ENCODE results near the gene FMN1.
A peak's percentile ranks its signal among the peaks of the same experiment; 100 is the strongest.
"Not testable (repeated sequence)": the region's sequence is repeated elsewhere in the genome, so short reads cannot be mapped to it uniquely, and the experiment has no call there.

The FMN1 gene

DNA sequence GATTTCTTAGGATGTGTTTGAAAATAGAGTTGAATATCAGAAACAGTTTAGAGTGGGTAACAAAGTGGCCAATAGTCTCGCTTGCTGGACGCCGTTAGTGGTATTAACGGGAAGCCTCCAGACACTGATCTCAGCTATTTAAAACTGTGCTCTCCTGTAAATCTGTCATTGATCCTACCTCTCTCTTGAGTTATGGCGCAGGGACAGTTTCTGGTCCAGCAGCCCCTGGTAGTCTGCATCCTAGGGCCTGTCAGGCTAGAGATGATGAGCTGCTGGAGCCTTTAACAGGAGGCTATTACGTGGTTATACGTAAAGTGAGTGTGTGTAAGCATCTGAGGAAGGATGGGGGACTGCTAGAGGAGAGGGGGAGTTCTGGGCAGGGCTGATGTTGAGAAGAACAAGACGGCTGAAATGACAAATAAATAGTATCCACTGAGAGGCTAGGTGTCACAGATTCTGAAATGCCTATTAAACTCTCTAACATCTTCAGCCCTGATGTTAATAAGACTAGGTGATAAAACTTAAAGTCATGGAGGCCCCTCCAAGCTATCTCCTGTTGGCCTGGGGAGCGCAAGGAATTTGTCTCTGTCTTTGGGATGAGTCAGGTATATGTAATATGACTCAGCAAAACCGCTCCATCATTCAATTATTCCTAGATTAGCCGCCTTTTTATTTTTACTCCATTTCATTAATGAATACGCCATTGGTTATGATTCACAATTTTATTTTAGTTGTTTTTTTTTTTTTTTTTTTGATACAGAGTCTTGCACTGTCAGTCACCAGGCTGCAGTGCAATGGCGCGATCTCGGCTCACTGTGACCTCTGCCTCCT lies 321.0 kb downstream of the FMN1 start:
- peak; percentile 81 for DNase-seq

DNA sequence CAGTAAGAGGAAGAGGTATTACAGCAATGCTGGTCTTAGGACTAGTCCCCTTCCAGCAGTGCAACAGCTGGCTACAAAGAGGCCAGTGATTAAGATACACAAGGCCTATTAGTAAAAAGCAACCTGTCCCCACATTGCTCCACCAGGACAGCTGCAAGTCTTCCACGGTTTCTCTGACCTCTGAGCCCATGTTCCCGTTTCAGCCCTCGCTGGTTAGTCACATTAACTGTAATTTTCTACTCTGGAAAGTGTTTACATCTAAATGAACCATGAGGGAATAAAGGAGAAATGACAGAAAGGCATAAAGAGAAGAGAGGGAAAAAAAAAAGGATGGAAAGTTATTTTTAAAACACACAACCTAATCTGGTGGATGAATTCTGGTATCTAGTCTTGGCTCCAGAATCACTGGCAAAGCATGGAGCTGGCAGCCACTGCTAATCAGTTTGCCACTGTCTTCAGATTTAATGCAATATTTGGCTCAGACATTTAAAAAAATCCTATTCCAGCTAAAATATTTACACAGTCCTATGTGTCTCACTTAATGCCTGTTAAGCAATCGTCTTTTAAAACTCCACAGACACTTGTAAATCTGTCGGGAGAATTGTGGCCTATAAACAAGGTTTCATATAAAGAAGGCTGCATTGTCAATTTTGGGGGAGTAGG lies 321.8 kb downstream of the FMN1 start:
- DNase-seq = peak; percentile 99

DNA sequence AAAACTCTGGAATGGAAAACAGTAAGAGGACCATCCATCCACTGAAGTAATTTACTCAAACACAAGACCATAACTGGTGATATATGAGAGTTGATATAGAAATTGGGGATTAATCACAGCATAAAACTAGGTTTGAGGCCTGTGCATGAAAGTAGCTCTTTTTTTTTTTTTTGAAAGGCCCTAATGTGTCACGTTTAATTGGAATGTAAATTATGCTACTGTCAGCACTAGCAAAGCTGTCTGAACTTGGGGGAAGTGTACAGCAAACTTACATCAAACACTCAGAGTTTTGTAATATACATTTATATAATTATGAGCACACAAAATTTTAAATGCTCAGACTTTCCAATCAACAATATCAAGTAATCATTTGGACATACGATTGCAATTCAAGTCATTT lies 322.6 kb downstream of the FMN1 start:
- DNase-seq = peak; percentile 54

DNA sequence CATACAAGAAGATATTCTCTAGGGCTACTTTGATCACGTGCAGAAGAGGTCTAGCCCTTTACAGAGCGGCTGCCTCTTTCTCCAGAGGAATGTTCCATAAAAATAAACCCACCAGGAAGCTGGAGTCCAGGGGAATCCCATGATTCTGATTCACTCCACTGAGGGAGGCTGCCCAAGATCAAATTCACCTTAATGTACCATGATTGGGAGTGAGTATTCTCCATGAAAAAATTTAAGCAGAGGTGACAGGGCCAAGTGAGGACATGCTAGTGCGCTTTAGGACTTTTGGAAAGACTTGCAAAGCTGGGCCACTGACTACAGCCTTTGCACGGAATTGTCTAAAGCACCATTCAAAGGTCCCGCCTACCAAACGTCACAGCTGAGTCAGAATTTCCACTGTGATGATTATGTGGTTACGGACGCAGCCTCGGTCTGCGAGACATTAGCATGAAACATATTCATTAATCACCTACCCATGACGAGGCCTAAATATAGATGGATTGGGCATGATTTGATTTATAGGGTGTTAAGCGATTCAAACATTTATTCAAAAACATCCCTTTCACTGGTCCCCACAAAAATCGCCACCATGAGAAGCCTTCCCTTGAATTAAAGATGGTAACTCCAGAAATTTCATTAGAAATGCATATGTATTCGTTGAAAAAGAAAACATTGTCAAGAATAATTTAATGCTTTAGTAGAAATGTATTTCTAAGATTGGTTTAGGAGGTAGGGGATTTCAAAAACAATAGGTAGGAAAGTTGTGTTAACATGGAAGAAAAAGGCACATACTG lies 324.1 kb downstream of the FMN1 start:
- DNase-seq = peak; percentile 99

DNA sequence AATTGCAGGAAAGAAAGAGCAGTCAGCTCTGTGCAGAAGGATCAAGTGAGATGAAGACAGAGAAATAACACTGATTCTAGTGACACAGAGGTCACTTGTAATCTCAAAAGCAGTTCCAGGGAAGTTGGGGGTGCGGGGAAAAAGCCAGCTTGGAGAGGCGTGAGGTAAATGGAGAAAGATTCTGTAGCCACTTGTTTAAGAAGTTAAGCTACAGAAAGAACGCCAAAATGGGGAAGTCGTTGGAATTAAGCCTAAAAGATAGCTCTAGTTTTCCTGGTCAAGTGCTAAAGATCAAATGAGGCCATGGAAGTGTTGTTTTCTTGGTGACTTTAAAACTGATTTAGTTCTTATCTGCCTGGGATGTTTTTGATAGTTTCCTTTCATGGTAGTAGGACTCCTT lies 324.7 kb downstream of the FMN1 start:
- DNase-seq = peak; percentile 43

DNA sequence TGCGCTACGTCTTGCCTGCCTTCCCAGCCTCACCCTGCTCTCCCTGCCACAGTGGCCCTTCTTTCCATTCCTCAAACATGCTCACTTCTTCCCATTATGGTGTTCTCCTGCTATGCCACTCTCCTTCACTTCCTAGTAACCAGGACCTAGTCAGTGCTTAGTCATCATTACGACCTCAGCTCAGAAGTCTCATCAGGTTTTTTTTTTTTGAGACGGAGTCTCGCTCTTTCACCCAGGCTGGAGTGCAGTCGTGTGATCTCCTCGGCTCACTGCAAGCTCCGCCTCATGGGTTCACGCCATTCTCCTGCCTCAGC lies 327.2 kb downstream of the FMN1 start:
- peak; percentile 95 for DNase-seq

DNA sequence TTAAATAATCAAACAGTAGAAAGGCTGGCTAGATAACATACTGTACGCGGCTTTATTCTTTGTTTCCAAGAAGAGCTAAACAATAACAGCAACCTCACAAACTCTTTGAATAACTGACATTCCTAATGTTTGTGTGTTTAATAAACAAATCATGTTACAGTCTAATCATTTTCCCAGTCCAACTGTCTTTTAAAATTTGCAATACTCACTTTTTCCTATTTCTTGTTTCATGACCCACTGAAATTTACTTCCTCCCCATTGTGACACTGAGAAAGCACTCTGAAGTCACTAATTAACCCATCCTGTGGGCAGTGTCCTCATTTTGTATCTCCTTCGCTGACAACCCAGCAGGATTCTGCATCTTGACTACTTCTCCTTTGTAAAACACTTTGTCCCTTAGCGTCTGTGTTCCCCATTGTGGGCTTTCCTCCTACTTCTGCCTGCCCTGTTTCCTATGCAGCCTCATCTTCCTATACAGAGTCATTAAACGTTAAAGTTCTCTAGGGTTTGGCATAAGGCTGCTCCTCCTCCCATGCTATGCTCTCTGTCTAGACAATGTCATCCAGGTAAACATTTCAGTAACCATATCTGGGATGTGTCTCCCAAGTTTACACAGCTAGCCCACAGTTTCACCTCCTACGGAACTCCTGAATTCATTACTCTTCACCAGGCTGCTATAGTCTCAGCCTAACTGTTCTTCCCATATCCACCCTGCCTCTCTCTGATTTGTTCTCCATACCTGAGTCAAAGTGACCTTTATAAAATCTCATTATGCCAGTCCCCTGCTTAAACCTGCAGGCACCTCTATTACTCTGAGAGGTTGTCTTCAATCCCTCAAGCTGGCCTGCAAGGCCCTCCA lies 327.8 kb downstream of the FMN1 start:
- peak; percentile 58 for DNase-seq

DNA sequence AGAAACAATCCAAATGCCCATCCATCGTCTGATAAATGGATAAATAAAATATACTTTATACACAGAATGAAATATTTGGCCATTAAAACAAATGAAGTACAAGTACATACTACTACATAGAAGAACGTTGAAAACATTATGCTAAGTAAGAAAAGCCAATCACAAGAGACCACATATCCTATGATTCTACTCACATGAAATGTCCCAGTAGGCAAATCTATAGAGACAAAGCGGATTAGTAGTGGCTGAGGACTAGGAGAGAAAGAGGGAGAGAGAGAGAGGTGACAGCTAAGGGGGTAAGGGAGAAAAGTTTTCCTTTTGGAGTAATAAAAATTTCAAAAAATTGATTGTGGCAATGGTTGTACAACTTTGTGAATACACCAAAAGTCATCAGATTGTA lies 329.7 kb downstream of the FMN1 start:
- DNase-seq = no peak

DNA sequence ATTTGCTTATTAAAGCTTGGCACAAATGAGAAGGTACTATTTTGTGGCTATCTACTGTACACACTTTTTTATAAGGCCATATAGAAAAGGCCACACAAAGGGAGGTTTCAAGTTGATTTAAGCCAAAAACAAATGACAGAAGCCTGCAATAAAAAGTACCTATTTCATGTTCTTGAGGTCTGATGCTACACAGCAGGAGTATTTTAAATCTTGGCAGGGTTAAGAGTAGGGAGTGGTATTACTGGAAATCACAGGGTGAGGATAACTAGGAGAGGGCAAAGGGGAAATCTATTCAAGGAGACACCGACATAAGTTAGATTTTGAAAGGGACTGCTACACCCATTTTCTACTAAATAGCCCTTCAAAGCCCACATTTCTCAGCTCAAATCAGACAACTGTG lies 330.5 kb downstream of the FMN1 start:
- DNase-seq = no peak

DNA sequence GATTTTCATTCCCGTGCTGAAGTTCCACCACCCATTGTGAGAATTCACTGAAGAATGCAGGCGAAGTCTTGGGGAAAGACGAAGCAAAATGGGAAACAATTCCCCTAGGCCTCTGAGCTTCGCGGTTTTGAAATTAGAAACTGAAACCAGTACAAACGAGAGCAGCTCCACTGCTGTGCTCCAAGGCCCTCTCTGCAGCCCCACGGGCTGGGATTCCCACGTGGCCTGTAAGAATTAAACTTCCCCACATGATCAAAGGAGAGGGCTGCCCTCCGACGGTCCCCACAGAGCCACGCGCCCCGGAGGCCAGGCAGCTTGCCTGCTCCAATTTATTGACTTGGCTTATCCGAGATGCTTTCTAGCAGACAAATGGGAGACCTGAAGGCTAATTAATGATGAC lies 332.8 kb downstream of the FMN1 start:
- DNase-seq = peak; percentile 76

DNA sequence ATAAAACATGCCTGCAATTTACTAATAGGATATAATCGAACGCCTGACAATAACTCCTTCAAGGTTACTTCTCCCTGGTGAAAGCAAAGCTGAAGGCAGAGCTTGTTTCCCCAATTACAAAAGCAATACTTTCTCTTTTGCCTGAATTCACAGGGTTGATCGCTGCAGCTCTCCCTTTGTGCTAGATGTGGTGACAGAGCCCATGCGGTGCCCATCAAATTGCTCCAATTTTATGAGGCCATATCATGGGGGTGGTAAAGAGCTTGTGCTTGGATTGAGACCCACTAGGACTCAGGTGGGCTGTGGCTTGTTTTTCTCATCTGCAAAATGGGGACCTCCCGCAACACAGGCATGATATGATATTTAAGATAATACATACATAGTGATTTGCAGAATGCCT lies 333.3 kb downstream of the FMN1 start:
- DNase-seq = no peak

DNA sequence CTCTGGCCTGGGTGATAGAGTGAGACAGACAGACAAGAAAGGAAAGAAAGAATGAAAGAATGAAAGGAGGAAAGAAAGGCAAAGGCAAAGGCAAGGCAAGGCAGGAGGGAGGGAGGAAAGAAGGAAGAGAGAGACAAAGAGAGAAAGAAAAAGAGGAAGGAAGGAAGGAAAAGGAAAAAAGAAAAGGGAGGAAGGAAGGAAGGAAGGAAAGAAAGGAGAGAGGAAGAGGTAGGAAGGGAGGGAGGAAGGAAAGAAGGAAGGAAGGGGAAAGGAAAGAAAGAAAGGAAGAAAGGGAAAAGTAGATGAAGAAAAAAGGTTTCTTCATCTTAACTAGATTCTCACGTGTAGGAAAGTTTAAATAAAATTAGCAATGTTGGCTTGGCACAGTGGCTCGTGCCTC lies 334.5 kb downstream of the FMN1 start:
- no peak for DNase-seq

DNA sequence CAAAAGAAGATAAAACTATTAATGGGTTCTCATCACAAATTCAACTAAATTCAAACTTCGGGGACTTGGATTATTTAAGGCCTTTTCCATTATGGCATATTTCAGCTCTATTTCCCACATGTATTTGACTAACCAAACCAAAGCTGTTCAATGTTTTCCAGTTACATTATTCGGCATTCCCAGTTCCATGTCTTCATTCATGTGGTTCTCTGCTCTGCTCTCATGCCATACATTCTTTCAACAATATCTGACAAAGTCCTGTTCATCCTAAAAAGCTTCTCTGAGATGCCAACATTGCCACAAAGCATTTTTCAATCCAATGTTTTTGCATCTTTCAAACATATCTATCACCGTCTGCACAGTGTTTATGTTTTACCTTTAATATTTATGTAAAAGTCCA lies 335.3 kb downstream of the FMN1 start:
- DNase-seq = no peak

DNA sequence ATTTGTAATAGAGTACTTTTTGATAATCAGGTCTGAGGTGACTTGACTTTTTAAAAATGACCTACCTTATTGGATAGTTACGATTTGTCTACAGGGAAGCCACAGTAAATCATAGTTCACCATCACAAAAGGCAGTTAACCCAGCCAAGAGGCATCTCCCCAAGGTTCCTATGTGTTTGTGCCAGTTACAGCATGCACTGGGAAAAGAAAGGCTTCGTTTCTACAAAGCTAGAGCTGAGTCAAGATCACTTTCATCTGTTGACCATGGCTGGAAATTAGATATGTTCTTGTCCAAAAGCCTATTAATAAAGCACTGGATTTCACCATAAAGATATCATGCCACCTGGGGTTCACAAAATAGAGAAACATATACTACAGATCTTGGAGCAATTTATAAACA lies 336.8 kb downstream of the FMN1 start:
- no peak for DNase-seq

DNA sequence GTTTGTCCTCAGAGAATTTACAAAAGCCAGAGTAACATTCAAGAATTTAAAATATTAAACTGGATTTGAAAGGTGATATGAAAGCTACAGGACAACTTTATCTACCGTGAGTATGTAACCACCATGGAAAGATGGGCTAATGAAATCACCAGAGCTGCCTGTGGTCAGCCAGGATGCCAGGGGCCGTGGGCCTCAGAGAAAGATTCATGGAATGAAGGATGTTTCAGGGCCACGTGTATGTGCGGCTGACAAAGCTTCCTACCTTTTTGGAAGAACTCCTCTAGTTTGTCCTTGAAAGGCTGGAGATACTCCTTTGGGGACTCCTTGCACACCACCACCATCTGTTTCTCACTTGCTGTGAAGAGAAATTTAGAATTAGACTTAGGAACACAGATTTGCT lies 337.8 kb downstream of the FMN1 start:
- peak; percentile 47 for DNase-seq

DNA sequence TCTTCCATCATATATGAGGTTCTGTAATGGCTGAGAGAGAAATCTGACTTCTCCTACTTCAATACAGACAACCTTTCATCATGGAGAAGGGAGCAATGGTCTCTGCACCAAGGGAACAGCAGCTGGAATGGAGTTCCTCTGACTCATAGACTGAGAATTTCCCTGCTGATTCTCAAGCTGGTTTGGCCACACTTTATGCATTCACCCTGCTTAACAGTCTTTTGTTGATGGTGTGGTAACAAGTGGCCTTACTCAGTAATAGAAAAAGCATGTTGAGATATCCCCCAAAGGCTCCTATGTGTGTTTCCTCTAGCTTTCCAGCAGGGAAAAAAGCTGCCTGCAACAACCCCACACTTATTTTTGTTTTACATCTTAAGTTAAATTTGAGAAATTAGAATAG lies 338.6 kb downstream of the FMN1 start:
- DNase-seq = peak; percentile 99

DNA sequence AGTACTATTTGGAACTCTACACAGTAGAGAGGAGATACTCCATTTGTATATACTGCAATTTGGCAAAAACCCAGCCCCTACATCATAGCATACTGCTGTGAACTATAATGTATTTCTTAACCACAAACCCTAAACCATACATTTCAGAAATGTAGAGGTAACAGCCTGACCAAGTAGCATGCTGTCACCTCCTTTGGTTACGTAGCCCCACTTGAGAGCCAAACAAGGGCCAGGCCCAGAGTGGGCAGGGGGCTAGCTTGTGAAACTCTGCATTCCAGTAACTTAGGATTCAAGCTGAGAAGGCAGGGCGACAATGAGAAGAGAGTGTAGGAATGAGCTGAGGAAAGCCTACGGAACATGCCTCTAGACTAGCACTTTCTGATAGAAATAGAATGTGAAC lies 340.9 kb downstream of the FMN1 start:
- DNase-seq = no peak

DNA sequence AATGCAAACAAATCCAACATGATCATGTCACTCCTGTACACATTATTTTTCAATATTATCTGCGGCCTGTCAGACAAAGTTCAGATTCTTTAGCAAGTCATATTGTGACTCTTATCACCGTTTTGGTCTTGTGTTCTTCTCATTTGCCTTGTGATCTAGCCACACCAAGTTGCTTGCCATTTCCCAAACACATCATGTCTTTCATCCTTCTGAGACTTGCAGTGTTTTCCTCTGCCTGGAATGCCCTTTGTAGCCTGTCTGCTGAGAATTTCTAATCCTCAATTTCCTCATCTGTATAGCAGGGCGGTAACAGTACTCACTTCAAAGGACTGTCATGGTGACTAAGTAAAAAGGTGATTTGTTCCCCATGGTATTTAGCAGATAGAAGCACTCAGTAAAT lies 341.7 kb downstream of the FMN1 start:
- peak; percentile 57 for DNase-seq

DNA sequence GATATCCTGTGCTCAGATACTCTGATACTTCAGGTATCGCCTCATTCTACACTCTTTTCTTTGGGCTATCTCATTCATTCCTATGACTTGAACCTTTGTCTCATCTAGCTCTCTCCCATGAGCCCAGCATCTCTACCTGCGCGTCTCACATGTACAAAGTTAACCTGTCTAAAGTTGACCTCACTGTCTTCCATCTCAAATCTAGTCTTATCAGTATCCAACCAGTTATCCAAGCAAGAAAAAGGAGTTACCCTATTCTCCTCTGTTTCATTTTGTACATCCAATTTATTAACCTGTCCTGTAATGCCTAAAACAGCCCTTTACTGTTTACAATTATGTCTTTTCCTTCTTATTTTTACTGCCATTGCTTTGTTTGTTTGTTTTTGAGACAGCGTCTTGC lies 342.5 kb downstream of the FMN1 start:
- no peak for DNase-seq

DNA sequence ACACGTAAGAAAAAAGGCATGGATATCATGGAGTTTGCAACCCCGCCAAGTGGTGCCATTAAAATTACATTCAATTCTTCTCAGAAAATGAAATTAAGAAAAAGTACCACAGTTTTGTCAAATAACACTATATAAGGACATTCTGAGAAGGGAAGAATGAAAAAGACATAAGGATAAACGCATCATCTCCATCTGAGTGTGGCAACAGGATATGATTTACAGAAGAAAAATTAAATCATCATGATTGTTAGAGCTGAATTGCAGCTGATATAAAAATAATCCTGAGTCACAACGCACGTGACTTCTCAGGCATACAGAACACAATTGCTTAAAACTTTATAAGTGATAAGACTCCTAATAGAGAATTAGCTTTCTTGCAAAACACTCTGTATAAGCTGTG lies 342.9 kb downstream of the FMN1 start:
- DNase-seq = peak; percentile 98

DNA sequence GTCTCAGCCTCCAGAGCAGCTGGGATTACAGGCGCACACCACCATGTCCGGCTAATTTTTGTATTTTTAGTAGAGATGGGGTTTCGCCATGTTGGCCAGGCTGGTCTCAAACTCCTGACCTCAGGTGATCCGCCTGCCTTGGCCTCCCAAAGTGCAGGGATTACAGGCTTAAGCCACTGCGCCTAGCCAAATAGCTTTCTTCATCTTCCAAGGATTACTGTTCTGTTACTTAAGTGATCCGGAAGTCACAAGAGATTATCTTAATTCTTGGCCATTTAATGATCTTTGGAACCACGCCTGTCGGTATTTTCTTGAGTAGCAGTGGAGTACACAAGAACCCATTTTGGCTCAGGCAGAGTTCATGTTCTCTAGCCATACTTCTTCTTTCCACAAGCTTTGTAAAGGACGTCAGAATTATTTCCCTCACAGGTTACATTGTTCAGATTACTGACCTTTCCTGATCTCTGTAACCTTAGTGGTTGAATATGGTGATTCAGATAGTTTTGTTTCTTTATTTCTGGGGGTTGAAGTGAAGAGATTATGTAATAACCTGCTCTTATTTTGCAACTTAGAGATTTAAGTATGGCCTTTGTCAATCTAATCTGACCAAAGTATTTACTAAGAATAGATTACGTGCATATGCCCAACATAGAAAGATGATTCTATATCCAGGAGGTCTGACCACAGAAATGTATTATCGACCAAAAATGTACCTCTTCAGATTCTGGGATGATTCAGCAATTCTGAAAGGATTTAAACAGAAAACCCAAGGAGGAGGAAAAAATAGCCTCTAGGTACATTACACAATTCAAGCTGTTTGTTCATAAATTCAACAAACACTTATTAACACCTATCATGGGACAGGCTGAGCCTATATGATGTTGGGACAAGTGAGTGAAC lies 344.5 kb downstream of the FMN1 start:
- peak; percentile 99 for DNase-seq

DNA sequence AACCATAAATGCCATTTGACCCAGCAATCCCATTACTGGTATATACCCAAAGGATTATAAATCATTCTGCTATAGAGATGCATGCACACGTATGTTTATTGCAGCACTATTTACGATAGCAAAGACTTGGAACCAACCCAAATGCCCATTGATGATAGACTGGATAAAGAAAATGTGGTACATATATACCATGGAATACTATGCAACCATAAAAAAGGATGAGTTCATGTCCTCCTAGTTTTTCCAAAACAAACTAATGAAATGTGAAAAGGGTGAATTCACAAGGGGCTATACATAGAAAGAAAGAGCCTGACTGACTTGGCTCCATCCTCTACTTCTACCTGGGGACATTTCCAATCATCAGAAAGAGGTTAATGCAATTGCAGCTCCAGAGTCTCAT lies 347.8 kb downstream of the FMN1 start:
- DNase-seq = not testable (repeated sequence)
